Tongue (tissue), 2 donors: ENCODE results near the gene GPATCH1. TPM values are rescaled to one million over a fixed set of nuclear protein-coding genes. Genes with fewer than 3 reads are reported as not detected.
"Not testable (repeated sequence)": the region's sequence is repeated elsewhere in the genome, so short reads cannot be mapped to it uniquely, and the experiment has no call there.

Experiments used
- DNase-seq: peaks from one replicate; pipeline ENCODE4 v3.0.0-alpha.2; 2015
- total RNA-seq: library from RNA; depleted of rRNA; stranded (reverse); fragments of >200 nt; gene quantifications from one replicate; pipeline ENCODE4 v1.2.3, GENCODE V29; 2014

The GPATCH1 gene
- 8.8 TPM for total RNA-seq

- peak; percentile 95 for DNase-seq
Observed at GRCh38 chr19:33080761-33081681, at the start of gene GPATCH1. Gene GPATCH1 (plus strand): TSS chr19:33081181. CDS start chr19:33081194, 13 bp downstream.

GRCh38 chr19:33032218-33032781 is 48.7 kb upstream of the GPATCH1 start:
- no peak for DNase-seq

GRCh38 chr19:33035461-33035860 is 45.5 kb upstream of the GPATCH1 start:
- no peak for DNase-seq

GRCh38 chr19:33036370-33037167 is 44.4 kb upstream of the GPATCH1 start:
- not testable (repeated sequence) for DNase-seq

DNA sequence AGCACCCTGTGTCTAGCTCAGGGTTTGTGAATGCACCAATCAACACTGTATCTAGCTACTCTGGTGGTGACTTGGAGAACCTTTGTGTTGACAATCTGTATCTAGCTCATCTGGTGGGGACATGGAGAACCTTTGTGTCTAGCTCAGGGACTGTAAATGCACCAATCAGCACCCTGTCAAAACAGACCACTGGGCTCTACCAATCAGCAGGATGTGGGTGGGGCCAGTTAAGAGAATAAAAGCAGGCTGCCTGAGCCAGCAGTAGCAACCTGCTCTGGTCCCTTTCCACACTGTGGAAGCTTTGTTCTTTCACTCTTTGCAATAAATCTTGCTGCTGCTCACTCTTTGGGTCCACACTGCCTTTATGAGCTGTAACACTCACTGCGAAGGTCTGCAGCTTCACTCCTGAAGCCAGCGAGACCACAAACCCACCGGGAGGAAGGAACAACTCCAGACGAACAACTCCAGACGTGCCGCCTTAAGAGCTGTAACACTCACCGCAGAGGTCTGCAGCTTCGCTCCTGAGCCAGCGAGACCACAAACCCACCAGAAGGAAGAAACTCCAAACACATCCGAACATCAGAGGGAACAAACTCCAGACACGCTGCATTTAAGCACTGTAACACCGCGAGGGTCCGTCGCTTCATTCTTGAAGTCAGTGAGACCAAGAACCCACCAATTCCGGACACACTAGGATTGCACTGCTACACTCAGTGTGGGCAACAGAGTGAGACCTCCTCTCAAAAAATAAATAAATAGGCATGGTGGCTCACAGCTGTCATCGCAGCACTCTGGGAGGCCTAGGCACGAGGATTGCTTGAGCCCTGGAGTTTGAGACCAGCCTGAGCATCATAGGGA is 43.6 kb upstream of the GPATCH1 start:
- DNase-seq, result not testable (repeated sequence)

DNA sequence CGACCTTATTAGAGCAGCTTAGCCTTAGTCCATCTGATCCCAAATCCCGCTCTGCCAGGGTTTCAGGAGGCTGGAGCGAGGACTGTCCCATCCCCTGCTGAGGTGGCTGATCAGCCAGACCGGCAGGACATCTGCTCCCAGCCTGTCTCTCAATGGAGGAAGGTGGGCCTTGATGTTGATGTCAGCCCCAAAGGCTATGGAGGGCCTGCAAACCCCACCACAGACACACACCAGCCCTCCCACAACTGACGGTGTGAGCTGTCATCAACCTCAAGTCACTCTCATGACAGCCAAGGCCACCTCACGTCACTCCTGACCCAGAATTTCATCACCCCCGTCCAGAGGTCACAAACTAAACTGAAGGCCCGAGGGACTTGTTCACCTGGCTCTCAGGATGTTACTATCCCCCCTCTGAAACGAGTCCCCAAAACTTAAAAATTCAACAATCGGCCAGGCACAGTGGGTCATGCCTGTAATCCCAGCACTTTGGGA is 41.8 kb upstream of the GPATCH1 start:
- no peak for DNase-seq

- no peak for DNase-seq
Observed at GRCh38 chr19:33039815-33040214, 41.2 kb upstream of the GPATCH1 start.

- DNase-seq, result no peak
Observed at GRCh38 chr19:33040994-33041827, 39.8 kb upstream of the GPATCH1 start.

- DNase-seq, result not testable (repeated sequence)
Observed at GRCh38 chr19:33041828-33042160, 39.2 kb upstream of the GPATCH1 start.

- DNase-seq, result no peak
Observed at GRCh38 chr19:33047422-33047821, 33.6 kb upstream of the GPATCH1 start.

DNA sequence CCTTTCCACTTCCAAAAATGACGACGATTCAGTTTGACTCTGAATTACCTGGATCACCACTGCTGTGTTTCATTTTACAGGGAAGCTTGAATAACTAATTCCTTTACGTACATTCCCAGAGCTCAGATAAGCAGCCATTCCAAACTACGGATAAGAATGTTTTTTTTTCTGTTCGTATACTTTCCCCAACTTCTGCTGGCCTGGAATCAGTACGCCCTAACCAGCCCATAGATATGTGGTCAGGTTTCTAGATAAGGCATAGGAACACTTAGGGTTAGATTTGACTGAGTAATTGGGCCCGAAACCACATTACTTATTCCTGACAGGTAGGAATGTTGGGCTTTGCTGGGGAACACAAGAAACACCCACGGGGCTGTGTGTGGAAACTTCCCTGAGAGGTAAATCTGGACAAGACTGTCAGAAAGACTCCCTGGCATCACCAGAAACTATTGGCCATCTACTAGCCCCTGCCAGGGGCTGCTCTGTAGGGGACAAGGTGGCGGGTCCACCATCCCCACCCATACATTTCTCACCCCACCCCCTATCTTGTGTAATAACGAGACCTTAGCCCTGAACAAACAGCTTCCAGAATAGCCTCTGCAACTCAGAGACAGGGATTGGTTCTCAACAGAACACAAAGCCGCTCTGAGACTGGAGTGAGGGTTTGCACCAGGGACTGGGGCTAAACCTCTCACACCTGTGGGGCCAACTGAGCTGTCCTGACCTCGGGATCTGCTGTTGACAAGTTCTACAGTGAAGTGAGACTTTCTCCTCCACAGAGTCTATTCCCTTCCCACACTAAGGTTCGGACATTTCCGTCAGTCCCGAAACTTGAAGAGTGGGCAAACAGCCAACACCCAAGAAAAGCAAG is 31.9 kb upstream of the GPATCH1 start:
- no peak for DNase-seq

DNA sequence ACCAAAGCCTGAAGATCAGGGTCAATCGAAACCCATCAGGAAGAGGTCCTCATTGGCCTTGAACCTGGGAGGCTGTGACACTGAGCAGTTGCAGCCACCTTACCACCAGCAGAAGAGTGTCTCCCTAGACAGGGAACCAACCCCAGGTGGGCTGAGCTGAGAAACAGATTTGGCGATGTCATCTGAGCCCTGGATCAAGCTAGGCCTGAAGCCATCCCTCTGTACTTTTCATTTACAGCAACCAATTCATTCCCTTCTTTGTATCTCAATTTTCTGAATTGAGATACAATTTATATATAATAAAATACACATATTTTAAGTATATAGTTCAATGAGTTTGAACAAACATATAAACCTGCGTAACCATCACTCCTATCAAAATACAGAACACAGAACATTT is 30.9 kb upstream of the GPATCH1 start:
- no peak for DNase-seq

- DNase-seq, result peak; percentile 62
Observed at GRCh38 chr19:33052352-33052972, 28.5 kb upstream of the GPATCH1 start.

DNA sequence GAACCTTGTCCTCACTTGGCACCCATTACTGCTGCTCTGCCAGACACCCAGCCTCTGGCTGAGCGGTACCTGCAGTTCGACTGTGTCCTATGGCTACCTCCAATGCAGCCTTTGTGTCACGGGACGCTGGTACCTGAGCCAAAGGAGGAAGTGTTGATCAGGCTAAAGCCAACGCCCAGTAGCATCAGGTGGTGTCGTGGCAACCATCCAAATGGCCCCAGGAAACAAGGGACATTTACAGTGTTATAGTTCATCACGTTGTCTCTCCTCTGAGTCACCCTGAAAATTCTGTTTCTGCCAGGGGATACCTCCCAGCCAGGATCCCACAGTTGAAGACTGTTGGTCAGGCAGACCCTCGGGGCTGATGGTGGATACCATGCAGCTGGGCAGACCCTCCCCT is 26.4 kb upstream of the GPATCH1 start:
- DNase-seq, result no peak

- DNase-seq, result no peak
Observed at GRCh38 chr19:33055718-33056117, 25.3 kb upstream of the GPATCH1 start.

DNA sequence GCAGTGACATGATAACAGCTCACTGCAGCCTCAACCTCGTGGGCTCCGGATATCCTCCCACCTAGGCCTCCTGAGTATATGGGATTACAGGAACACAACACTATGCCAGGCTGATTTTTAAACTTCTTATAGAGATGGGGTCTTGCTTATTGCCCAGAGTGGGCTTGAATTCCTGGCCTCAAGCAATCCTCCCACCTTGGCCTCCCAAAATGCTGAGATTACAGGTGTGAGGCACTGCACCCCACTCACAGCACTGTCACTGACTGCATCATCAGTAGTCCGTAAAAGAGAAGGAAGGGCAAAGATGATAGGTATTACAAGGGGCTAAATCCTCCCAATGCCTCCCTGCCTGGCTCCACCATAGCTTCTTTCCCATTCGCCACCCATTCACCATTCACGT is 20.4 kb upstream of the GPATCH1 start:
- no peak for DNase-seq

- no peak for DNase-seq
Observed at GRCh38 chr19:33062902-33063301, 18.1 kb upstream of the GPATCH1 start.

- no peak for DNase-seq
Observed at GRCh38 chr19:33063356-33063752, 17.6 kb upstream of the GPATCH1 start.

DNA sequence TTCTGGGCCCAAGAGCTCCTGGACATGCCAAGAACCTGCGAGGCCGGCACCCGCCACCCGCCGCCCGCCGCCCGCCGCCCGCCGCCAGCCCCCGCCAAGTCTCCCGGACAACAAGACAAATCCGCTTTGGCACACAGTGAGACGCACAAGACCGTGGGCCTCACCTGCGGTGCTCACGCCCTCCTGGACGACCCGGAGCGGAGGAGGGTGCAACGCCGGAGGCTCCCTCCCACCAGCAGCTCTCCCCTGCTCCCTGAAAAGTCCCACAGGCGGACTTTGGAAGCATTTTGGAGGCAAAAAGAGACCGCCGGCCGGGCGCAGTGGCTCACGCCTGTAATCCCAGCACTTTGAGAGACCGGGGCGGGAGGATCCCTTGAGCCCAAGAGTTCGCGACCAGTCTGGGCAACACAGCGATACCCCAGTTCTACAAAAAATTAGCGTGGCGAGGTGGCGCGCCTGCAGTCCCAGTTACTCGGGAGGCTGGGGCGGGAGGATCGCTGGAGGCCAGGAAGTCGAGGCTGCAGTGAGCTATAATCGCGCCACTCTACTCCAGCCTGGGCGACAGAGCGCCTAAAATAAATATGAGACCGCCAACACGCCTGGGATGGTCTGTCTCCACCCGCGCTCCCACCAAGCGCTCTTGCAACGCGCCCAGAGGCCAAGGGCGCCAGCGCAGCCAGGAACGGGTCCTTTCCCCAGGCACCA is 17.1 kb upstream of the GPATCH1 start:
- DNase-seq, result no peak
